ENCODE results near the gene PLCZ1. TPM values are rescaled to one million over a fixed set of nuclear protein-coding genes. Genes with fewer than 3 reads are reported as not detected.
"Not testable (repeated sequence)": the region's sequence is repeated elsewhere in the genome, so short reads cannot be mapped to it uniquely, and the experiment has no call there.

Gene PLCZ1
- polyA plus RNA-seq, 3 donors from 2014 or later = not detected

DNA sequence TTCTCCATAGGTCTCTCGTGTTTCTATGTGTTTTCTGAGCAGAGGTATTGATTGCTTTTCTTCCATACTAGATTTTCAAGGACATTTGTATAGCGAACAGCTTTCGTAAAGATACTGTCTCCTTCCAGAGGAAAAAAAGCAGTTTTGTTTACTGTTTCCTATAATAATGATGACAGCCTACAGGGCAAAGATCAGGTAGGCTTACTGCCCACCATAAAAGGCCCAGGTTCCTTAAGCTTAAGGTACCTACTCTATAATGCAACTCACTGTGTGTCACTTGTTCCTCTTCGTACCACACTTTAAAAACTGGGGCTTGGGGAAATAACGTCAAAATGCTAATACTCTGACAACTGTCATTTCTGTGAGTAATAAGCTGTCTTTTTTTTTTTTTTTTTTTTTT, 6.7 kb downstream of the PLCZ1 start:
- Mint-ChIP-seq H3K9me3 (peaks cover 5 to 27% (median 15%) of the 10 kb centered on the region in 6 donors), H3K27ac (no peak overlapping the region), H3K36me3 (peaks cover 0 to 4% (median 0%) of the 10 kb centered on the region in 3 donors), H3K4me1 (no peaks in the 10 kb centered on the region), H3K4me3 (no peak overlapping the region), H3K27me3 (ENCODE audit: low read depth in 3 of 3) (no peaks in the 10 kb centered on the region)
- DNase-seq = no peak

DNA sequence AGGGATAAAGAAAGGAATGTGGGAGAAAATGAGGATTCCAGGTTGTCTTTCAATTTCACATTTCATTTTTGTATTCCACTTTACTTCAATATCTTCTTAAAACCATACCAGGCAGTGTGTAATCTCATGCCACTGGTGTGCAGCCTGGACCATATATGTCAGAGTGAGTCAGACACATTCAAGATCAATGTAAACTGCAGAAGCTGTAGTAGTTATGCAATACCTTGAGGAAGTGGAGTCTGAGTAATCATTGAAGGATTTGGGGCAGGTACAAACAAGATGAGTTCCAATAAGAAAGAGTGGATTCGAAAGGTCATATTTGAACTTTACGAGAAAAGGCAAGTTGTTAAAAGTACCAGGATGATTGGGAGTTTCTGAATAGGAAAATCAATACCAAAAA, 14.1 kb downstream of the PLCZ1 start:
- DNase-seq = no peak
- no peaks in the 10 kb centered on the region for H3K36me3 Mint-ChIP-seq
- no peaks in the 10 kb centered on the region for H3K4me1 Mint-ChIP-seq
- no peak overlapping the region for H3K4me3 Mint-ChIP-seq
- H3K9me3 Mint-ChIP-seq = peaks cover 6 to 18% (median 10%) of the 10 kb centered on the region in 6 donors
- no peak overlapping the region for H3K27ac Mint-ChIP-seq
- no peaks in the 10 kb centered on the region for H3K27me3 Mint-ChIP-seq (ENCODE audit: low read depth in 3 of 3)

DNA sequence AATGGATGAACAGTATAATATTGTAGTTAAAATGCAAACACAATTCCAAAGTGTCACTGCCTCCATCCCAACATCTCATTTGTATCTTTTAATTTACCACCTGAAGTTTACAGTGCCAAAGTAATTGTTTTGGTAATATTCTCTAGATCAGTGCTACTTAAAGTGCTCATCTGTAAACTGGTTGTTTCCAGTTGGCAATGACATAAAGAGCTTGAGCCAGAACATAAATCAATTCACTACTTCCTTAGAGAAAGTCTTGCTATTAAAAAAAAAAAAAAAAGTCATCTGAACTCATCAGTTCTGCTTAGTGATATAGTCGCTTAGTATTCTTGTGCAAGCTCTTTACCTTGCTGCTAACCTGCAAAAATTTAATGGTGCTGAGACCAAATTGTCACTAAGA, 16.4 kb downstream of the PLCZ1 start:
- no peak overlapping the region for H3K27ac Mint-ChIP-seq
- peaks cover 3 to 23% (median 8%) of the 10 kb centered on the region in 6 donors for H3K9me3 Mint-ChIP-seq
- no peaks in the 10 kb centered on the region for H3K36me3 Mint-ChIP-seq
- H3K4me3 Mint-ChIP-seq = no peak overlapping the region
- H3K4me1 Mint-ChIP-seq = no peaks in the 10 kb centered on the region
- no peak for DNase-seq
- H3K27me3 Mint-ChIP-seq (ENCODE audit: low read depth in 3 of 3) = no peaks in the 10 kb centered on the region

DNA sequence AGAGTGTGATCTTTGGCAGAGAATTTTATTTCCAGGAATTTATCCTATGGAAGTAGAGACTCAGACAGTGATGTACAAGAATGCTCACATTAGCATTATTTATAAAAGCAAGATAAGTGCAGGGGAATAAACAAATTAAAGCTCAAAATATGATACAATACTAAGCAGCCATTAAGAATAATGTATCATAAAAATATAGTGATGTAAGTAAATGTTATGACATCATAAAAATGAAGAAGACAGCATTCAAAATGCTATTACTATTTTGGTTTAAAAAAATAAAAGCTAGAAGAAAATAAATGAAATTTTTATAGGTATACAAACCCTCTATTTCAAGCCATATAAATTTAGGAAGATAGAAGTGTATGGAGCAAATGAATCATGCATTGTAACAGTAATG, 17.1 kb downstream of the PLCZ1 start:
- Mint-ChIP-seq H3K4me1 (no peaks in the 10 kb centered on the region), H3K4me3 (no peak overlapping the region), H3K36me3 (no peaks in the 10 kb centered on the region), H3K27me3 (ENCODE audit: low read depth in 3 of 3) (no peaks in the 10 kb centered on the region), H3K27ac (no peak overlapping the region), H3K9me3 (peaks cover 3 to 23% (median 8%) of the 10 kb centered on the region in 6 donors)
- no peak for DNase-seq

DNA sequence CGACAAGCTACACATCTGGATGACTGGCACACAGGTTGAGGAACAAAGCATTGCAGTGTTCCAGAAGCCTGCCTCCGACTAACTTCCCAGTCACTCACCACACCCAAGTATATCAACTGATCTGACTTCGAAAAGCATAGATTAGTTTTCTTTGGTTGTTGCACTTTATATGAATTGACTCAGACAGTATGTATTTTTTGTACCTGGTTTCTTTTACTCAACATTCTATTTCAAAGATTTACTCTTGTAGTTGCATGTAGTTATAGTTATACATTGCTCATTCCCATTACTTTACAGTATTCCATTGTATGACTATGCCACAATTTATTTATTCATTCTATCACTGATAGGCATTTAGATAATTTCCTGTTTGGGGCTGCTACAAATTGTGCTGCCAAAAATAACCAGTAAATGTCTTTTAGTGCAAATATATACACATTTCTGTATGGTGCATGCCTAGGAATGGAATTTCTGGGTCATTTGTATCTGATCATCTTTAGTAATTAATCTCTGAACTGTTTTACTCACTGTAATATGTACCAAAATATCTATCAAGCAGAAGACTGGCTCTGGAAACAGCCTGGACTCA, 17.8 kb downstream of the PLCZ1 start:
- no peaks in the 10 kb centered on the region for H3K36me3 Mint-ChIP-seq
- no peaks in the 10 kb centered on the region for H3K27me3 Mint-ChIP-seq (ENCODE audit: low read depth in 3 of 3)
- no peaks in the 10 kb centered on the region for H3K4me1 Mint-ChIP-seq
- no peak for DNase-seq
- H3K4me3 Mint-ChIP-seq = no peak overlapping the region
- no peak overlapping the region for H3K27ac Mint-ChIP-seq
- H3K9me3 Mint-ChIP-seq = peaks cover 3 to 22% (median 8%) of the 10 kb centered on the region in 6 donors

DNA sequence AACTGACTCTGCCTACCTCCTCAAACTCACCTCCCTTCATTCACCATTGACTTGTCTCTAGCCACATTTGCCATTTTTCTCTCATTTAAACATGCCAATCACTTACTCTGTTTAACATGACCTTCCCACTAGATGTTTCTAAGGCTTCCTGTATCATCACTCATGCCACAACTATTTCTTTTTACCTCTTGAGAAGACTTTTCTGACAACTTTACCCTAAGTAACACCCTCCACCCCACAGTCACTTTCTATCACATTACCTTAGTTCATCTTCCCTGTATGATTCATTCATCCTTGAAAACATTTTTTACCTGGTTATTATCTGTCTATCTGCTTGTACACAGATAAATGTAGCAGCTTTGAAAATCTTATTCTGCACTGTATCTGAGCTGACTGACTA, 19.4 kb downstream of the PLCZ1 start:
- Mint-ChIP-seq H3K27ac (no peak overlapping the region), H3K36me3 (no peaks in the 10 kb centered on the region), H3K27me3 (ENCODE audit: low read depth in 3 of 3) (no peaks in the 10 kb centered on the region), H3K9me3 (peaks cover under 1 to 15% (median 2%) of the 10 kb centered on the region in 6 donors), H3K4me1 (no peaks in the 10 kb centered on the region), H3K4me3 (no peak overlapping the region)
- DNase-seq = no peak

DNA sequence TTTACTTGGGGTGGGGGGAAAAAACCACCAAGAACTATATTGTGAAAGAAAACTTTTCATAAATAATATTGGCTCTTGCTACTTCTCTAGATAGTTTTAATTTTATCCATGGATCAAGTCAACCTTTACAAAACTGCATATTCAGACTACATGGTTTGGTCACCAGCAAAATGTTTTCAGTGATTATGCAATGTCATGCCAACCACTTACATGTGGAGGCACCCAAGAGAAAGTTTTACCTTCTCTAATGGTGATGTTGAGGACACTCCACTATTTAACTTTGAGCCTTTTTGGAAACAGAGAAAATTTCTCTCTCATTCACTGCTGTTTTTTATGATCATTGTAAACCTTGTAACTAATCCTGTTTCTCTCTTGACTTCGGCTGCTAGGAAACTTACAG, 21.6 kb downstream of the PLCZ1 start:
- Mint-ChIP-seq H3K9me3 (peaks cover 0 to 11% (median 2%) of the 10 kb centered on the region in 6 donors), H3K4me3 (no peak overlapping the region), H3K27ac (no peak overlapping the region), H3K27me3 (ENCODE audit: low read depth in 3 of 3) (no peaks in the 10 kb centered on the region), H3K4me1 (no peaks in the 10 kb centered on the region), H3K36me3 (no peaks in the 10 kb centered on the region)
- DNase-seq = no peak

DNA sequence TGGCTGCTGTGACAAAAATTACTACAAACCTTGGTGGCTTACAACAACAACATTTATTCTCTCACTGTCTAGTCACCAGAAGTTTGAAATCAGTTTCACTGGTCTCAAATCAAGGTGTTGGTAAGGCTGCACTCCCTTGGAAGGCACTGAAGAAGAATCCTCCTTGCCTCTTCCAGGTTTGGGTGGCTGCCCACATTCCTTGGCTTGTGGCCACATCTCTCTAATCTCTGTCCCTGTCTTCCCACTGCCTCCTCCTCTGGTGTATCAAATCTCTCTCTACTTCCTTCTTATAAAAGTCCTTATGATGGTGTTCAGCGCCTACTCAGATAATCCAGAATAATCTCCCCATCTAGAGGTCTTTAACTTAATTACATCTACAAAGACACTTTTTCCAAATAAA, 31.0 kb downstream of the PLCZ1 start:
- no peak for DNase-seq
- H3K27ac Mint-ChIP-seq = no peak overlapping the region
- H3K36me3 Mint-ChIP-seq = no peaks in the 10 kb centered on the region
- H3K4me1 Mint-ChIP-seq = no peaks in the 10 kb centered on the region
- no peak overlapping the region for H3K4me3 Mint-ChIP-seq
- peaks cover 6 to 46% (median 20%) of the 10 kb centered on the region in 6 donors for H3K9me3 Mint-ChIP-seq
- H3K27me3 Mint-ChIP-seq (ENCODE audit: low read depth in 3 of 3) = peaks cover 0 to 2% (median 0%) of the 10 kb centered on the region in 3 donors

DNA sequence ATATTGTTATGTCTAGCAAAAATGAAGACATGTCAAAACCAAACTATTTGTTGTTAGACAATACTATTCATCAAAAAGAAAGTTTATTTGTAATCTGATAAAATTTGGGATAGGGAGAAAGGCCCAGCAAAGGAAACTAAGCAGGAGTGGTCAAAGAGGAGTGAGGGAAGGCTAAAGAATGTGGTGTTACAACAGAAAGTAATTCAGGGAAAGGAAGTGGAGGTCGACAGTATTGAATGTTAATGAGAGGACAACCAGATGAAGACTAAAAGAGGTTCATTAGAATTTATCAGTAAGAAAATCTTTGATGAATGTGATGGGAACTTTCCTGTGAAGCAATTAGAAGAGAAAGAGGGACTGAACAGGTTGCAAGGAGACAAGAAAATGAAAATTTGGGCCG, 33.9 kb downstream of the PLCZ1 start:
- H3K36me3 Mint-ChIP-seq = no peaks in the 10 kb centered on the region
- H3K4me3 Mint-ChIP-seq = no peak overlapping the region
- DNase-seq = no peak
- peaks cover 6 to 32% (median 19%) of the 10 kb centered on the region in 6 donors for H3K9me3 Mint-ChIP-seq
- H3K27ac Mint-ChIP-seq = no peak overlapping the region
- H3K27me3 Mint-ChIP-seq (ENCODE audit: low read depth in 3 of 3) = no peaks in the 10 kb centered on the region
- no peaks in the 10 kb centered on the region for H3K4me1 Mint-ChIP-seq

DNA sequence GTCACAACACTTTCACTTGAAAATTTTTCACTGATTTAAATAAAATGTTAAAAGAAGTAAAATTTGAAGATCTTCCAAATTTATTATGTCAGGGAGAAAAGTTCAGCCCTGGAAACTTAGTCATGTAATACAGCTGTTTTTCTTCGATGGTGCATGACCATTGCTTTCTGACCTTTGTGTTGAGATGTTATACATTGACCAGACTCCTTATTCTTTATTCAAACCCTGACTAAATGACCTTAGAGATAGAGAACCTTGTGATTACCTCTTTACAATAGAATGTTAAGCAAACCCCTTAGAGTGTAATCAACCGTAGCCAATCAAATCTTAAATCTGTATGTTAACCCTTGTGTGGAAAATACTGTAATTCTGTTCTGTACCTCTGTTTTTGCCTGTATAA, 34.5 kb downstream of the PLCZ1 start:
- H3K4me1 Mint-ChIP-seq = no peaks in the 10 kb centered on the region
- no peaks in the 10 kb centered on the region for H3K36me3 Mint-ChIP-seq
- H3K27ac Mint-ChIP-seq = no peak overlapping the region
- H3K4me3 Mint-ChIP-seq = no peak overlapping the region
- peaks cover 6 to 30% (median 18%) of the 10 kb centered on the region in 6 donors for H3K9me3 Mint-ChIP-seq
- no peak for DNase-seq
- H3K27me3 Mint-ChIP-seq (ENCODE audit: low read depth in 3 of 3) = no peaks in the 10 kb centered on the region

DNA sequence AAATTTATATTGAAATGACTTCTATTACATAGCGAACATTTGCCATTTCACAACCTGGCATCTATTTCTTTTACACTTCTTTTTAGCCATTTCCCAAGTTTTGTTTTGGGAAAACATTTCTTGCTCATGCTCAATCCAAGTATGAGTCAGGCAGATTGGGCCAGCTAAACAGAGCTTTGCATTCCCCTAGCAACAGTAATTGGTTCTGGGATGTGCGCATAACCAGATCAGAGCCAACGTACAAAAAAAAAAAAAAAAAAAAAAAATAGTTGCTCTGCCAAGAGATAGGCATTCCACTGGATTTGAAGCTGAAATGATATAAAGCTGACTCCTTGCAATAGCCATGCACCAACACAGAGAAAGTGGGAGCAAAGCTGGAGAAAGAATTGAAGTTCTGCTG, 37.5 kb downstream of the PLCZ1 start:
- H3K36me3 Mint-ChIP-seq = no peaks in the 10 kb centered on the region
- H3K4me3 Mint-ChIP-seq = no peak overlapping the region
- no peaks in the 10 kb centered on the region for H3K27me3 Mint-ChIP-seq (ENCODE audit: low read depth in 3 of 3)
- H3K9me3 Mint-ChIP-seq = peaks cover 7 to 23% (median 15%) of the 10 kb centered on the region in 6 donors
- no peaks in the 10 kb centered on the region for H3K4me1 Mint-ChIP-seq
- no peak overlapping the region for H3K27ac Mint-ChIP-seq
- no peak for DNase-seq

DNA sequence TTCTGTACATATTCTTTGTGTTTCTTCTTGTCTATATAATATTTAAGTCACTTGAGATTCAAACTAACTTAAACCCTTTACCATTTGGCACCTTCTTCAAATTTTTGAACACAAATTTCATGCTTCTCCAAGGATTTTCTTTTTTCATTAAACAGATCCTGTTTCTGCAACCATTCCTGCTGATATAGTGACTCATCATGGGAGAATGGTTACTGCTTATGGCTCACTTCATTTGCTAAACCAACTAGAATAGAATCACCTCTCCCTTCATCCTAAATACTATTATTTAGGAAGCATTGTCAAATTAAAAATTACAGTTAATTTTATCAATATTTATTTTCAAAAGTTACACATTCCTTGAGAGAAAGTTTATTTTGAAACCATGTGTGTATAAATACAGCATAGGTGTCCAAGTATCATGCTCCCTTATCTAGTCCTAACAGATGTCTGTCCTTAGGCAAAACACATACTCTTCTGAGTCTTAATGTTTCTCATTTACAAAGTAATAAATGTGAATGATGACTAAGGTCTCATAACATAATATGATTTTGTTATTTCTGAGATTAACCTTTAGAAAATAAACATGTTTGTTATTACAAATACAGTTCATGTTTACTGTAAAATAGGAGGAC, 40.7 kb downstream of the PLCZ1 start:
- no peaks in the 10 kb centered on the region for H3K4me1 Mint-ChIP-seq

DNA sequence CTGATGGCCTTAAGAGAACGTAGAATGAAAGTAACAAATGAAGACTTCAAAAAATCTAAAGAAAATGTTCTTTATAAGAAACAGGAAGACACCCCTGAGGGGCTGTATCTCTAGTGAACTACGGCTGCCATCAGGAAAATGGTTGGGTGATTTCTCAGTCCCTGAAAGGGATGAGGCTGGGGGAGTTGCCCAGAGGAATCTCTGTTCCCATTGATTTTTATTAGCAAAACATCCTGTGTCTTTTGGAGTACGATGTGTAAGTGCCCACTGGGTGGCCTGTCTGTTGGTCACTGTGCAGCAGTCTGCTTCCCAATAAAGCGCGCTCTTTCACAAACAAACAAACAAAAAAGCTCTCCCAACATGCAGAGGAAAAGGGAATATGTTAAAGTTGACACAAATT, 43.8 kb downstream of the PLCZ1 start:
- H3K27ac Mint-ChIP-seq; H3K36me3 Mint-ChIP-seq; DNase-seq; H3K27me3 Mint-ChIP-seq (ENCODE audit: low read depth in 3 of 3); H3K4me1 Mint-ChIP-seq; H3K4me3 Mint-ChIP-seq: not testable (repeated sequence)
- H3K9me3 Mint-ChIP-seq = peaks cover 12 to 41% (median 20%) of the 10 kb centered on the region in 6 donors

More for the DNA sequence above, 40.7 kb downstream of the PLCZ1 start:
- Mint-ChIP-seq H3K27ac (no peak overlapping the region), H3K36me3 (peaks cover 0 to 7% (median 0%) of the 10 kb centered on the region in 3 donors), H3K4me3 (no peak overlapping the region), H3K9me3 (peaks cover 8 to 23% (median 11%) of the 10 kb centered on the region in 6 donors), H3K27me3 (ENCODE audit: low read depth in 3 of 3) (peaks cover 0 to 2% (median 0%) of the 10 kb centered on the region in 3 donors)
- no peak for DNase-seq

DNA sequence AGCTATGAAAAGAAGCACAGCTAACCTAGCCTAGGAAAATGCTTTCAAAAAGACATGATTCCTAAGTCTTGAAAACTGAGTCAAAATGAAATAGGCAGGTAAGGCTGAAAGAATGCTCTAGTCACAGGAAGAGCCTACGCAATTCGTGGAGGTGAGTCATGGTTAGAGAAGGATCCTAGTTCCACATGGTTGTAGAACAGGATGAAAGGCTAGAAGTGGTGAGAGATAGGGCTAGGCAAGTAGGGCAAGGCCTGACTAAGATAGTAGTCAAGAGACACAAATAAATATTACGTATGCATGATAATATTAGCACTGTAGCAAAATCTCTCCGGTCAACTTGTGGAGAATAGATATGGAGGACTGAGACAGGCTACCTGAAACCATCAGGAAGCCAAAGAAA, 47.2 kb downstream of the PLCZ1 start:
- H3K4me1 Mint-ChIP-seq = no peaks in the 10 kb centered on the region
- DNase-seq = no peak
- H3K9me3 Mint-ChIP-seq = peaks cover 10 to 47% (median 25%) of the 10 kb centered on the region in 6 donors
- no peak overlapping the region for H3K4me3 Mint-ChIP-seq
- H3K27ac Mint-ChIP-seq = no peak overlapping the region
- peaks cover 0 to 7% (median 0%) of the 10 kb centered on the region in 3 donors for H3K36me3 Mint-ChIP-seq
- peaks cover 0 to 2% (median 0%) of the 10 kb centered on the region in 3 donors for H3K27me3 Mint-ChIP-seq (ENCODE audit: low read depth in 3 of 3)

DNA sequence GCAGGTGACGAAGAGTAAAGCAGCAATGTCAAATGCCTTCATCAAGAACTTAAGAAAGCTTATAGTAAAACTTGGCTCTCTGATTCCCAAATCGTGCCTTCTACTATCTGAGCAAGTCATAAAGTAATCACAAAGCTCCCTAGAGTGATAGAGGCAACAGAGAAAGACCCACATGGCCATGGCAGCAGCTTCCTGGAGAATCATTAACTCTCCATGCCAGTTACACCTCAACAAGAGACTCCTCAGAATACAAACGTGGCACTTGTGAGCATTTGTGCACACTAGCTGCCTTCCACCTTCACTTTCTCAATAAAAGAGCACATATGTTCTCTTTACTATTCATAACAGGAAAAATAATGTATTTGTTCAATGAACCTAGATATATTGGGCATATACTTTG, 48.0 kb downstream of the PLCZ1 start:
- H3K9me3 Mint-ChIP-seq = peaks cover 13 to 45% (median 25%) of the 10 kb centered on the region in 6 donors
- peaks cover 0 to 2% (median 0%) of the 10 kb centered on the region in 3 donors for H3K27me3 Mint-ChIP-seq (ENCODE audit: low read depth in 3 of 3)
- peaks cover 0 to 7% (median 0%) of the 10 kb centered on the region in 3 donors for H3K36me3 Mint-ChIP-seq
- no peaks in the 10 kb centered on the region for H3K4me1 Mint-ChIP-seq
- no peak for DNase-seq
- no peak overlapping the region for H3K4me3 Mint-ChIP-seq
- H3K27ac Mint-ChIP-seq = no peak overlapping the region
